ENCODE data around the gene SH2D3A.

- no peak for TF ChIP-seq CTCF (IDR thresholded peaks at IDR 0.05)
- TF ChIP-seq REST (IDR thresholded peaks at IDR 0.05; ENCODE audit: insufficient read depth in 1 of 2, low read depth in 2 of 2, low read length in 1 of 2), result no peak
- TF ChIP-seq POLR2AphosphoS5 (IDR thresholded peaks at IDR 0.05; ENCODE audit: low read depth, low read length), result no peak
Observed at GRCh38 chr19:6761053-6761676, 6.1 kb downstream of the SH2D3A start.
